Neural cell (in vitro differentiated cells): ENCODE measurements around the gene DCAF8. TPM values are rescaled to one million over a fixed set of nuclear protein-coding genes. Genes with fewer than 3 reads are reported as not detected.

ENCODE experiments used
- H2AFZ ChIP-seq: fragments of 200-600, 300-800 bp; sonication (generic), shearing (Covaris generic); 2 replicates; pipeline ENCODE4 v1.6.0; 2014; ENCODE audit warnings: low read depth, mild to moderate bottlenecking, antibody characterized with exemption, low read length, moderate library complexity
- H3F3A ChIP-seq: fragments of 200-600 bp; shearing (Covaris generic); 2 replicates; pipeline ENCODE4 v1.6.1; 2016; ENCODE audit warnings: mild to moderate bottlenecking, moderate library complexity, mixed read lengths, antibody characterized with exemption, low read length; ENCODE audit not compliant: insufficient read depth, poor library complexity, severe bottlenecking
- H3K27ac ChIP-seq: fragments of 200-600, 300-800 bp; sonication (generic), shearing (Covaris generic); 2 replicates; pipeline ENCODE4 v1.5.1; 2014; ENCODE audit warnings: mild to moderate bottlenecking, low read length, moderate library complexity
- H3K27me3 ChIP-seq: fragments of 300-800, 200-600 bp; sonication (generic), shearing (Covaris generic); 2 replicates; pipeline ENCODE4 v1.6.0; 2014; ENCODE audit warnings: mild to moderate bottlenecking, low read depth, low read length, moderate library complexity; ENCODE audit not compliant: insufficient read depth
- H3K36me3 ChIP-seq: fragments of 300-800, 200-600 bp; sonication (generic), shearing (Covaris generic); 2 replicates; pipeline ENCODE4 v1.5.1; 2014; ENCODE audit warnings: mild to moderate bottlenecking, antibody characterized with exemption, low read length, moderate library complexity; ENCODE audit not compliant: insufficient read depth
- H3K4me2 ChIP-seq: fragments of 300-800, 200-600 bp; sonication (generic), shearing (Covaris generic); 2 replicates; pipeline ENCODE4 v1.6.0; 2014; ENCODE audit warnings: mild to moderate bottlenecking, low read length
- H3K4me3 ChIP-seq: fragments of 300-800, 200-600 bp; sonication (generic), shearing (Covaris generic); 2 replicates; pipeline ENCODE4 v1.5.1; 2014; ENCODE audit warnings: mild to moderate bottlenecking, low read length, moderate library complexity
- H3K79me2 ChIP-seq: fragments of 200-600 bp; shearing (Covaris generic); replicated peaks from 2 replicates; pipeline ENCODE4 v1.6.0; 2014; ENCODE audit warnings: mild to moderate bottlenecking, low read length, moderate library complexity; ENCODE audit not compliant: insufficient read depth
- H3K9ac ChIP-seq: fragments of 300-800, 200-600 bp; sonication (generic), shearing (Covaris generic); 2 replicates; pipeline ENCODE4 v1.6.1; 2016; ENCODE audit warnings: mild to moderate bottlenecking, low read length, mixed read lengths
- H3K9me2 ChIP-seq: fragments of 200-600 bp; shearing (Covaris generic); 2 replicates; pipeline ENCODE4 v1.6.1; 2016; ENCODE audit warnings: mild to moderate bottlenecking, low read length, mixed read lengths; ENCODE audit not compliant: insufficient read depth
- H3K9me3 ChIP-seq: fragments of 200-600, 300-800 bp; sonication (generic), shearing (Covaris generic); 2 replicates; pipeline ENCODE4 v1.6.1; 2016; ENCODE audit warnings: mild to moderate bottlenecking, mixed run types, low read length, moderate library complexity, mixed read lengths
- H4K20me1 ChIP-seq: fragments of 200-600 bp; shearing (Covaris generic); 2 replicates; pipeline ENCODE4 v1.6.1; 2016; ENCODE audit warnings: mild to moderate bottlenecking, mixed run types; ENCODE audit not compliant: insufficient read depth
- CTCF ChIP-seq: fragments of 450-650 bp; IDR thresholded peaks from 2 replicates; pipeline ENCODE4 v1.5.1; 2014; ENCODE audit warnings: antibody characterized with exemption, mild to moderate bottlenecking, moderate library complexity; ENCODE audit not compliant: poor library complexity, severe bottlenecking
- MXI1 ChIP-seq: fragments of 450-650 bp; conservative IDR thresholded peaks from 2 replicates; pipeline ENCODE4 v1.6.1; 2014; ENCODE audit warnings: antibody characterized with exemption, mild to moderate bottlenecking; ENCODE audit not compliant: poor library complexity, severe bottlenecking
- RAD21 ChIP-seq: fragments of 450-650 bp; conservative IDR thresholded peaks from 2 replicates; pipeline ENCODE4 v1.6.1; 2014; ENCODE audit warnings: antibody characterized with exemption, mild to moderate bottlenecking, moderate library complexity
- REST ChIP-seq: IDR thresholded peaks from 2 replicates; pipeline ENCODE4 v1.6.1; 2012; ENCODE audit warnings: borderline replicate concordance
- SMC3 ChIP-seq: fragments of 450-650 bp; conservative IDR thresholded peaks from 2 replicates; pipeline ENCODE4 v1.6.1; 2014; ENCODE audit warnings: antibody characterized with exemption, mild to moderate bottlenecking, moderate library complexity; ENCODE audit not compliant: poor library complexity
- TAF1 ChIP-seq: IDR thresholded peaks from 2 replicates; pipeline ENCODE4 v1.6.1; 2012; ENCODE audit warnings: low read depth
- polyA plus RNA-seq: library from polyadenylated mRNA; depleted of rRNA; stranded (reverse); fragments of >200 nt; gene quantifications from 2 replicates; pipeline ENCODE4 v1.2.3, GENCODE V29; 2014

The DCAF8 gene
- polyA plus RNA-seq, 1 donor from 2014 or later = 153 TPM

- Histone ChIP-seq H3K27ac (no peak overlapping the region), H3K9ac (no peak overlapping the region)
These were observed 41.3 kb downstream of the DCAF8 start for GRCh38 chr1:160221089-160221488.

GRCh38 chr1:160220301-160220700 lies 42.0 kb downstream of the DCAF8 start:
- H3K79me2 ChIP-seq = no peaks in the 10 kb centered on the region
- no peaks in the 10 kb centered on the region for H3K9me2 ChIP-seq
- H3F3A ChIP-seq = no peaks in the 10 kb centered on the region
- H3K27me3 ChIP-seq = no peaks in the 10 kb centered on the region
- no peak overlapping the region for H3K4me2 ChIP-seq
- H3K9me3 ChIP-seq = no peaks in the 10 kb centered on the region
- no peak overlapping the region for H2AFZ ChIP-seq
- no peak overlapping the region for H3K9ac ChIP-seq
- no peak overlapping the region for H3K4me3 ChIP-seq
- H3K36me3 ChIP-seq = peaks cover 23% of the 10 kb centered on the region
- H4K20me1 ChIP-seq = no peaks in the 10 kb centered on the region
- TF ChIP-seq REST = no peak
- no peak for TF ChIP-seq MXI1
- TF ChIP-seq TAF1 = no peak
- no peak overlapping the region for H3K27ac ChIP-seq

More at GRCh38 chr1:160221089-160221488, 41.3 kb downstream of the DCAF8 start:
- no peaks in the 10 kb centered on the region for H3F3A ChIP-seq
- H2AFZ ChIP-seq = no peak overlapping the region
- H4K20me1 ChIP-seq = no peaks in the 10 kb centered on the region
- no peak overlapping the region for H3K4me2 ChIP-seq
- H3K79me2 ChIP-seq = no peaks in the 10 kb centered on the region
- no peak overlapping the region for H3K4me3 ChIP-seq
- no peaks in the 10 kb centered on the region for H3K9me3 ChIP-seq
- H3K9me2 ChIP-seq = no peaks in the 10 kb centered on the region
- H3K27me3 ChIP-seq = no peaks in the 10 kb centered on the region
- TF ChIP-seq SMC3 = no peak
- no peak for TF ChIP-seq MXI1
- H3K36me3 ChIP-seq = peaks cover 23% of the 10 kb centered on the region

GRCh38 chr1:160219062-160219929 lies 43.1 kb downstream of the DCAF8 start:
- Histone ChIP-seq H3K36me3 (peaks cover 23% of the 10 kb centered on the region), H3K4me2 (no peak overlapping the region), H3K27ac (no peak overlapping the region), H3F3A (no peaks in the 10 kb centered on the region), H3K4me3 (no peak overlapping the region), H3K27me3 (no peaks in the 10 kb centered on the region), H3K9me2 (no peaks in the 10 kb centered on the region), H4K20me1 (no peaks in the 10 kb centered on the region), H3K79me2 (no peaks in the 10 kb centered on the region), H3K9ac (no peak overlapping the region), H2AFZ (no peak overlapping the region), H3K9me3 (no peaks in the 10 kb centered on the region)
- TF ChIP-seq SMC3 (peak; percentile 72), CTCF (peak; percentile 59), RAD21 (peak; percentile 63), MXI1 (no peak)
